Liver (tissue), 9 donors: ENCODE measurements around the gene C1orf21. TPM values are rescaled to one million over a fixed set of nuclear protein-coding genes. Genes with fewer than 3 reads are reported as not detected.

Experiments
- DNase-seq: peaks from one replicate; pipeline ENCODE4 v3.0.0-alpha.2; 2017; ENCODE audit warnings: low spot score
- H3K27ac ChIP-seq, 2 donors: one replicate each; pipeline ENCODE4 v1.7.0; 2013; ENCODE audit warnings: inconsistent platforms in 2 of 2, low read length in 2 of 2, control low read depth in 1 of 2, low read depth in 1 of 2, mild to moderate bottlenecking in 1 of 2
- H3K27me3 ChIP-seq, 4 donors: one replicate each; pipeline versions ENCODE4 v1.6.1 to v1.7.0; 2013; ENCODE audit warnings: low read length in 3 of 4, inconsistent platforms in 1 of 4, mild to moderate bottlenecking in 1 of 4, moderate library complexity in 1 of 4; ENCODE audit not compliant: control insufficient read depth in 4 of 4, insufficient read depth in 4 of 4
- H3K36me3 ChIP-seq, 4 donors: one replicate each; pipeline versions ENCODE4 v1.6.1 to v1.7.0; 2013; ENCODE audit warnings: low read length in 3 of 4, mild to moderate bottlenecking in 3 of 4, low read depth in 1 of 4, moderate library complexity in 1 of 4; ENCODE audit not compliant: control insufficient read depth in 4 of 4, insufficient read depth in 3 of 4
- H3K4me1 ChIP-seq, 4 donors: one replicate each; pipeline versions ENCODE4 v1.6.1 to v1.7.0; 2013; ENCODE audit warnings: low read length in 3 of 4, mild to moderate bottlenecking in 3 of 4, moderate library complexity in 1 of 4; ENCODE audit not compliant: control insufficient read depth in 4 of 4, insufficient read depth in 4 of 4
- H3K4me3 ChIP-seq, 3 donors: one replicate each; pipeline versions ENCODE4 v1.6.1 to v1.7.0; 2013; ENCODE audit warnings: low read length in 3 of 3, control low read depth in 1 of 3, low read depth in 1 of 3, mild to moderate bottlenecking in 1 of 3
- H3K9ac ChIP-seq, 2 donors: one replicate each; pipeline ENCODE4 v1.7.0; 2013; ENCODE audit warnings: low read length in 2 of 2, mild to moderate bottlenecking in 2 of 2, moderate library complexity in 2 of 2, control low read depth in 1 of 2, low read depth in 1 of 2
- H3K9me3 ChIP-seq, 4 donors: one replicate each; pipeline versions ENCODE4 v1.6.1 to v1.7.0; 2013; ENCODE audit warnings: low read length in 3 of 4; ENCODE audit not compliant: control insufficient read depth in 4 of 4
- EGR1 ChIP-seq, 2 donors: IDR thresholded peaks; 2 replicates each; pipeline ENCODE4 v1.6.1; 2016 to 2018; ENCODE audit warnings: antibody characterized with exemption in 2 of 2, low read depth in 2 of 2
- FOXA1 ChIP-seq: IDR thresholded peaks from 2 replicates; pipeline ENCODE4 v1.6.1; 2016; ENCODE audit warnings: antibody characterized with exemption
- FOXA2 ChIP-seq: IDR thresholded peaks from 2 replicates; pipeline ENCODE4 v1.6.1; 2016; ENCODE audit warnings: antibody characterized with exemption
- GABPA ChIP-seq, 2 donors: IDR thresholded peaks in 1 of 2; conservative IDR thresholded peaks in 1 of 2; 2 replicates each; pipeline ENCODE4 v1.6.1; 2016; ENCODE audit warnings: antibody characterized with exemption in 2 of 2, mild to moderate bottlenecking in 1 of 2, moderate library complexity in 1 of 2
- HNF4A ChIP-seq, 2 donors: conservative IDR thresholded peaks; 2 replicates each; pipeline ENCODE4 v1.6.1; 2016; ENCODE audit warnings: antibody characterized with exemption in 2 of 2, mild to moderate bottlenecking in 2 of 2
- HNF4G ChIP-seq: IDR thresholded peaks from 2 replicates; pipeline ENCODE4 v1.6.1; 2016; ENCODE audit warnings: antibody characterized with exemption
- JUND ChIP-seq, 2 donors: IDR thresholded peaks; 2 replicates each; pipeline ENCODE4 v1.6.1; 2016; ENCODE audit warnings: antibody characterized with exemption in 2 of 2
- NR2F2 ChIP-seq: IDR thresholded peaks from 2 replicates; pipeline ENCODE4 v1.6.1; 2016; ENCODE audit warnings: antibody characterized with exemption
- RAD21 ChIP-seq, 2 donors: IDR thresholded peaks; 2 replicates each; pipeline ENCODE4 v1.6.1; 2016; ENCODE audit warnings: antibody characterized with exemption in 2 of 2, mild to moderate bottlenecking in 2 of 2
- RXRA ChIP-seq, 2 donors: IDR thresholded peaks; 2 replicates each; pipeline ENCODE4 v1.6.1; 2017 to 2018; ENCODE audit warnings: antibody characterized with exemption in 2 of 2, mild to moderate bottlenecking in 1 of 2
- SP1 ChIP-seq: IDR thresholded peaks from 2 replicates; pipeline ENCODE4 v1.6.1; 2018; ENCODE audit warnings: antibody characterized with exemption, mild to moderate bottlenecking
- TAF1 ChIP-seq: conservative IDR thresholded peaks from 2 replicates; pipeline ENCODE4 v1.6.1; 2016; ENCODE audit warnings: antibody characterized with exemption, mild to moderate bottlenecking
- YY1 ChIP-seq: IDR thresholded peaks from 2 replicates; pipeline ENCODE4 v1.6.1; 2016; ENCODE audit warnings: antibody characterized with exemption, mild to moderate bottlenecking
- WGBS: extraction: QIAGEN DNeasy Blood & Tissue Kit; methylation state at CpG from one replicate; pipeline ENCODE4 v1.1.7; 2013; 5-methylcytosine and 5-hydroxymethylcytosine counted together
- polyA plus RNA-seq, 2 donors: library from polyadenylated mRNA; stranded (reverse) in 1 of 2; unstranded in 1 of 2; fragments of 200-250 nt in 1 of 2; fragments of >200 nt in 1 of 2; fragmentation: Nextera tagmentation in 1 of 2; extraction: Ambion mirVana in 1 of 2; gene quantifications; one replicate each; pipeline versions ENCODE4 v1.2.1 to v1.2.3, GENCODE V29; 2013 to 2015
- total RNA-seq, 2 donors: library from RNA; depleted of rRNA; stranded (reverse); fragments of >200 nt; gene quantifications; one replicate each; pipeline ENCODE4 v1.2.3, GENCODE V29; 2014
- TF ChIP-seq, protein P1 (sequence below): IDR thresholded peaks from 2 replicates; pipeline ENCODE4 v1.6.1; 2016; ENCODE audit warnings: antibody characterized with exemption
- TF ChIP-seq, protein P2 (sequence below): IDR thresholded peaks from 2 replicates; pipeline ENCODE4 v1.6.1; 2016; ENCODE audit warnings: antibody characterized with exemption, mild to moderate bottlenecking
- TF ChIP-seq, protein P3 (sequence below): IDR thresholded peaks from 2 replicates; pipeline ENCODE4 v1.6.1; 2016; ENCODE audit warnings: antibody characterized with exemption
- TF ChIP-seq, protein P4 (sequence below): IDR thresholded peaks from 2 replicates; pipeline ENCODE4 v1.6.1; 2016; ENCODE audit warnings: antibody characterized with exemption
- TF ChIP-seq, protein P5 (sequence below): fragments of 150-350 bp; IDR thresholded peaks from 2 replicates; pipeline ENCODE4 v1.5.1; 2017; ENCODE audit warnings: improper control_type of control experiment, low read depth, low read length; ENCODE audit not compliant: missing input control
- donor health status: healthy.
- donor health status: healthy.
- donor health status: healthy.
- donor health status: healthy.
- donor health status: healthy.

The C1orf21 gene
- total and polyA plus RNA-seq, 4 donors: 2.3 to 21.3 (median 13.4) TPM

DNA sequence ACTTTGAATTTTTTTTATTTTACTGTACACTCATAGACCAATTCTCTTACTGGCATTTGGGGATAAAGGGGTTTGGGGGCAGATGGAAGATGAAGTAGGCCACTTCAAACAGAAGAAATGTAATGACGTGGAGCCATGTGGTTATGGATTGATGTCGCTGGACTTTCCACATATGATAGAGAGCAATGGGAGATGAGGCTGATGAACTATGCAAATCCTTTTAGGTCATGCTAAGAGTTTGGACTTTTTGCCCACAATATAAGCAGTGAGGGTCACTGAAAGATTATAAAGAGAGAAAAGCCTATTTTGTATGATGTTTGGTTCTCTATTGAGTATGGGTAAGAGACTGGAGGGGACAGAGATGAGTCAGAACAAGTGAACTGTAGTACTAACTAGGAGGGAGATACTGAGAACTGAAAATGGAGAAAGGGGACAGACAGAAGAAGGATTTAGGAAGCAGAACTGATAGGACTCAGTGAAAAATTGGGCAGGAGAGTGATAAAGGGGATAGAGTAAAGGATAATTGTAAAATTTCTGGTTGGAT, 9.2 kb downstream of the C1orf21 start:
- 73% methylated on average over 2 of the region's 2 CpGs for WGBS
- H3K27me3 ChIP-seq: no peaks in the 10 kb centered on the region

More for the DNA sequence above, 9.2 kb downstream of the C1orf21 start:
- no peak overlapping the region for H3K27ac ChIP-seq
- DNase-seq: no peak
- no peak overlapping the region for H3K4me3 ChIP-seq
- H3K9me3 ChIP-seq: no peaks in the 10 kb centered on the region
- TF ChIP-seq, protein P1, sequence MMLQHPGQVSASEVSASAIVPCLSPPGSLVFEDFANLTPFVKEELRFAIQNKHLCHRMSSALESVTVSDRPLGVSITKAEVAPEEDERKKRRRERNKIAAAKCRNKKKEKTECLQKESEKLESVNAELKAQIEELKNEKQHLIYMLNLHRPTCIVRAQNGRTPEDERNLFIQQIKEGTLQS: no peak
- TF ChIP-seq FOXA1 (no peak), JUND (IDR thresholded peaks at IDR 0.05) (no peak), SP1 (no peak), RXRA (IDR thresholded peaks at IDR 0.05) (no peak), HNF4G (no peak), HNF4A (conservative IDR thresholded peaks at IDR 0.05) (no peak), RAD21 (IDR thresholded peaks at IDR 0.05) (no peak), GABPA (IDR thresholded peaks at IDR 0.05 in 1 of 2, conservative IDR thresholded peaks at IDR 0.05 in 1 of 2) (no peak), EGR1 (IDR thresholded peaks at IDR 0.05; ENCODE audit: low read depth in 2 of 2) (no peak), TAF1 (no peak), NR2F2 (no peak), YY1 (no peak), FOXA2 (no peak)
- TF ChIP-seq, protein P2, sequence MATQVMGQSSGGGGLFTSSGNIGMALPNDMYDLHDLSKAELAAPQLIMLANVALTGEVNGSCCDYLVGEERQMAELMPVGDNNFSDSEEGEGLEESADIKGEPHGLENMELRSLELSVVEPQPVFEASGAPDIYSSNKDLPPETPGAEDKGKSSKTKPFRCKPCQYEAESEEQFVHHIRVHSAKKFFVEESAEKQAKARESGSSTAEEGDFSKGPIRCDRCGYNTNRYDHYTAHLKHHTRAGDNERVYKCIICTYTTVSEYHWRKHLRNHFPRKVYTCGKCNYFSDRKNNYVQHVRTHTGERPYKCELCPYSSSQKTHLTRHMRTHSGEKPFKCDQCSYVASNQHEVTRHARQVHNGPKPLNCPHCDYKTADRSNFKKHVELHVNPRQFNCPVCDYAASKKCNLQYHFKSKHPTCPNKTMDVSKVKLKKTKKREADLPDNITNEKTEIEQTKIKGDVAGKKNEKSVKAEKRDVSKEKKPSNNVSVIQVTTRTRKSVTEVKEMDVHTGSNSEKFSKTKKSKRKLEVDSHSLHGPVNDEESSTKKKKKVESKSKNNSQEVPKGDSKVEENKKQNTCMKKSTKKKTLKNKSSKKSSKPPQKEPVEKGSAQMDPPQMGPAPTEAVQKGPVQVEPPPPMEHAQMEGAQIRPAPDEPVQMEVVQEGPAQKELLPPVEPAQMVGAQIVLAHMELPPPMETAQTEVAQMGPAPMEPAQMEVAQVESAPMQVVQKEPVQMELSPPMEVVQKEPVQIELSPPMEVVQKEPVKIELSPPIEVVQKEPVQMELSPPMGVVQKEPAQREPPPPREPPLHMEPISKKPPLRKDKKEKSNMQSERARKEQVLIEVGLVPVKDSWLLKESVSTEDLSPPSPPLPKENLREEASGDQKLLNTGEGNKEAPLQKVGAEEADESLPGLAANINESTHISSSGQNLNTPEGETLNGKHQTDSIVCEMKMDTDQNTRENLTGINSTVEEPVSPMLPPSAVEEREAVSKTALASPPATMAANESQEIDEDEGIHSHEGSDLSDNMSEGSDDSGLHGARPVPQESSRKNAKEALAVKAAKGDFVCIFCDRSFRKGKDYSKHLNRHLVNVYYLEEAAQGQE: no peak
- TF ChIP-seq, protein P3, sequence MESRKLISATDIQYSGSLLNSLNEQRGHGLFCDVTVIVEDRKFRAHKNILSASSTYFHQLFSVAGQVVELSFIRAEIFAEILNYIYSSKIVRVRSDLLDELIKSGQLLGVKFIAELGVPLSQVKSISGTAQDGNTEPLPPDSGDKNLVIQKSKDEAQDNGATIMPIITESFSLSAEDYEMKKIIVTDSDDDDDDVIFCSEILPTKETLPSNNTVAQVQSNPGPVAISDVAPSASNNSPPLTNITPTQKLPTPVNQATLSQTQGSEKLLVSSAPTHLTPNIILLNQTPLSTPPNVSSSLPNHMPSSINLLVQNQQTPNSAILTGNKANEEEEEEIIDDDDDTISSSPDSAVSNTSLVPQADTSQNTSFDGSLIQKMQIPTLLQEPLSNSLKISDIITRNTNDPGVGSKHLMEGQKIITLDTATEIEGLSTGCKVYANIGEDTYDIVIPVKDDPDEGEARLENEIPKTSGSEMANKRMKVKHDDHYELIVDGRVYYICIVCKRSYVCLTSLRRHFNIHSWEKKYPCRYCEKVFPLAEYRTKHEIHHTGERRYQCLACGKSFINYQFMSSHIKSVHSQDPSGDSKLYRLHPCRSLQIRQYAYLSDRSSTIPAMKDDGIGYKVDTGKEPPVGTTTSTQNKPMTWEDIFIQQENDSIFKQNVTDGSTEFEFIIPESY: no peak
- TF ChIP-seq, protein P4, sequence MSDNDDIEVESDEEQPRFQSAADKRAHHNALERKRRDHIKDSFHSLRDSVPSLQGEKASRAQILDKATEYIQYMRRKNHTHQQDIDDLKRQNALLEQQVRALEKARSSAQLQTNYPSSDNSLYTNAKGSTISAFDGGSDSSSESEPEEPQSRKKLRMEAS: no peak
- TF ChIP-seq, protein P5, sequence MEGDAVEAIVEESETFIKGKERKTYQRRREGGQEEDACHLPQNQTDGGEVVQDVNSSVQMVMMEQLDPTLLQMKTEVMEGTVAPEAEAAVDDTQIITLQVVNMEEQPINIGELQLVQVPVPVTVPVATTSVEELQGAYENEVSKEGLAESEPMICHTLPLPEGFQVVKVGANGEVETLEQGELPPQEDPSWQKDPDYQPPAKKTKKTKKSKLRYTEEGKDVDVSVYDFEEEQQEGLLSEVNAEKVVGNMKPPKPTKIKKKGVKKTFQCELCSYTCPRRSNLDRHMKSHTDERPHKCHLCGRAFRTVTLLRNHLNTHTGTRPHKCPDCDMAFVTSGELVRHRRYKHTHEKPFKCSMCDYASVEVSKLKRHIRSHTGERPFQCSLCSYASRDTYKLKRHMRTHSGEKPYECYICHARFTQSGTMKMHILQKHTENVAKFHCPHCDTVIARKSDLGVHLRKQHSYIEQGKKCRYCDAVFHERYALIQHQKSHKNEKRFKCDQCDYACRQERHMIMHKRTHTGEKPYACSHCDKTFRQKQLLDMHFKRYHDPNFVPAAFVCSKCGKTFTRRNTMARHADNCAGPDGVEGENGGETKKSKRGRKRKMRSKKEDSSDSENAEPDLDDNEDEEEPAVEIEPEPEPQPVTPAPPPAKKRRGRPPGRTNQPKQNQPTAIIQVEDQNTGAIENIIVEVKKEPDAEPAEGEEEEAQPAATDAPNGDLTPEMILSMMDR: no peak
- no peak overlapping the region for H3K9ac ChIP-seq
- H3K4me1 ChIP-seq: no peaks in the 10 kb centered on the region
- H3K36me3 ChIP-seq: no peaks in the 10 kb centered on the region
